HG03108 (cell line): Measurements from ENCODE around the gene AFF3.

Experiments used
- ATAC-seq: cut with Tn5 transposase; IDR thresholded peaks from one replicate; pipeline ENCODE4 v1.9.1; 2021; ENCODE audit warnings: moderate library complexity; ENCODE audit not compliant: unreplicated experiment

Gene AFF3

DNA sequence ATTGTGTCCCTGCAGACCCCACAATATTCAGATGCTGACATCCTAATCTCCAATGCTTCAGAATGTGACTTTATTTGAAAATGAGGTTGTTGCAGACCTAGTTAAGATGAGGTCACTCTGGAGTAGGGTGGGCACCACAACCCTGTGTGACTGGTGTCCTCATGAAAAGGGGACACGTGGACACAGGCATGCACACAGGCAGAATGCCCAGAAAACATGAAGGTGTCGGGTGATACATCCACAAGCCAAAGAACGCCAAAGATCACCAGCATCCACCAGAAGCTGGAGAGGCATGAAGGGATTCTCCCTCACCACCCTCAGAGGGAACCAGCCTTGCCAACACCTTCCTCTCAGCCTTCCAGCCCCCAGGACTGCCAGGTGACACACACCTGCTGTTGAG, 69.3 kb downstream of the AFF3 start:
- no peak for ATAC-seq

DNA sequence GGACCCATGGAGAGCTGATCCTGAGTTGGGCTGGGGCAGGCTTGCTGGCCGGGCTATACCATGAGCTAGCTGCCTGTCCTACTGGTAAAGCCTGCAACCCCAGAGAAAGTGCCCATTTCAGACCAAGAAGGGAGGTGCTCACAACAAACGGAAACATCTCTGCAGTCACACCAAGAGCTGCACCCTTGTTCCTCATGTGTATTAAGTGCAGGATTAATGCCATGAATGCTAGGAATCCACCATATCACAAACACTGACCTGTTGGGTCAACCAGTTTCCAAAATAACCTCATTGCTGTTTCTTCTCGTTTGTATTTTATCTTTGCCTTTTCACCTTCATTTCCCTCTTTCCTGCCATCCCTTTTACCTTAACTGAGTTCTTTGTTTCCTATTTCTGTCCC, 69.9 kb downstream of the AFF3 start:
- ATAC-seq: no peak

DNA sequence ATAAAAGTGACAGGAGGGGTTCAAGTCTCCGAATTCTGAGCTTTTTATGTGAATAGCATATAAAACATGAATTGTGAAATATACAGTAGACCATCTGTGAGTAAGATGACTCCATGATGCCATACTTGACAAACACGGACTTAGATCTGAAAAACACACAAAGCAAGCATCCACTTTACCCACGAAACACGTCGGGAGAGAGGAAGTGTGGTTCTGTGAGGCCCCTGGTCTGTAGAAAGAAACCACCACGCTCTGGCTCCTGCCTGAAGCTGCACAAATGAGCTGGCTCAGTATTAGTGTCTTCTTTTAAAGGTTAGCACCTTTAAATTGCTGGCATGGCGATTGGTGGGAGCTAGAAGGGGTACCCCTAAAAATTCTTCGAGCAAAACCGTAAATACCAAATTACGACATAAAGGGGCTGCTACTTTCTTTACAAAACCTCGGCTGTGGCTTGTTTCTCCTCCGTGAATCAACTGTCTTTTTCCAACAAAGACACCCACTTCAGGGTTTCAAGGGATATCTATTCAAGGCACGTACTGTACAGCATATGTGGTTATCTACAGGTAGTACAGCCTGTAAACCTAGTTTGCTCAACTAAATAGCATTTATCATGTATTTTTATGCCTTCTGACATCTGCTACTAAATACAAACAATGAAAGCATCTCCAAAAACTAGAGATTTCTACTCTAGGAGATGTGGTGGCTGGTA, 70.9 kb downstream of the AFF3 start:
- ATAC-seq: no peak

DNA sequence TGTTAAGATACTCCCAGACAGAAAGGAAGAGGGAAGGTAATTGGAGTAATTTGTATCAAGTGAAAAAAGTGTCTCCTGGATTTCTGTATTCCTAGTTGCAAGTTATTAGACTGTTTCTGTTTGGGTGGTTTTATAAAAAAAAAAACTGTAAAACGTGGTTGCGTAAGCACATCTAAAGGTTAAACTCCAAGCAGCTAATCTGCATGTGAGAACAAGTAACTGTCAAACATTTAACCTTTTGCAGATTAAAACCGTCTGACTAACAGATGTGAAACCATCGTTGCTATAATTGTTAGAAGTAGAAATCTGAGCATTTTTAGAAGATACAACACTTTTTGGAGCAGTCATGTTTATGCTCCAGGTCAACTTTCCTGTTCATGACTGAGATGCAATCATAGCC, 72.3 kb downstream of the AFF3 start:
- no peak for ATAC-seq

DNA sequence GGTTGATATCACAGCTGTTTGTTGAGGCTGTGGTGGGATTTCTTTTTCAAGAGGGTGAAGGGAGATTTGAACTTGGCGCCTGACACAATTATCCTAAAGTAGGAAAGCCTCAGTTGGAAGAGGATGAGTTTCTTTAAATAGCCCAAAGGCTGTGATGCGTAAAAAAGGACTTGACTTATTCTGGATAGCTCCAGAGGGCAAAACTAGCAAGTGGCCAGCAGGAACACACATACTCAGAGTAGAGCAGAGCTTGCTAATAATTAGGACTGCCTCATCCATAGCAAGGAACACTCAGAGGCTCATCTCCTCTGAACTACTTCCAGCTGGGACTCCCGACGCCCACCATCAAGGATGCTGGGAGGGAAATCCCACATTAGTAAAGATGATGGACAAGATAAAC, 74.0 kb downstream of the AFF3 start:
- ATAC-seq: no peak

DNA sequence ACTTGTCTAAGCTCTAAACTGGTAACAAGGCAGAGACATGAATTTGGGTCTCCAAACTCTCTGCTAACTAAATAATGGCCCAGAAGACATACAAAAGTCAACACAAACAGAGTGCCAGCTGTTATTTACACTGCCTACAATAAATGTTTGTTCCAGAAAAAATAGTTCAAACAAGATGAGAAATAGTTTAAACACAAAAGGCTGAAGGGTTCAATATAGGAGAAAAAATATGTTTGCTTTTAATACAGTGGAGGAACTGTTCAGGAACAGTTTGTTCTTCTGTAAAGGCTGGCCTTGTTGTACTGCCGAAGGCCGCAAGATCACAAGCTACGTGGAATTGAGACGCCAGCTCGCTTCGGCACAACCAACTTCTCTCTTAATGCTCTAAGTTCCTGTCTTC, 74.6 kb downstream of the AFF3 start:
- ATAC-seq: no peak

DNA sequence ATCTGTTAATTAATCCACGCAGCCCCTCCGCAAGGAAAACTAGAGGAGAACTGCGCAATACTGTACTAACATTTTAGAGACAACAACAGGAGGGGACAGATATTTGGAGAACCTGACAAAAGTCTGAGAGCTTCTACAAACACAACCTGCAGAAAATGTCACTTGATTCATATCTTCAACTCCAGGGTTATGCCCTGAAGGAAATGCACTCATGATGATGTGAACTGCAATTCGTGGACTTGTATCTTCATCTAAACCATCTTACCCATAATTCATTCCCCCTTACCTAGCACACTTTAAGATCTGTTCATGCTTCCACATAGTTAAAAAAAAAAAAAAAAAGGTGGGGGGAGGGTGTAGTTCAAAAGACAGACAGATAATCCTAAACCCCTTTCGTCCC, 75.5 kb downstream of the AFF3 start:
- ATAC-seq: no peak

DNA sequence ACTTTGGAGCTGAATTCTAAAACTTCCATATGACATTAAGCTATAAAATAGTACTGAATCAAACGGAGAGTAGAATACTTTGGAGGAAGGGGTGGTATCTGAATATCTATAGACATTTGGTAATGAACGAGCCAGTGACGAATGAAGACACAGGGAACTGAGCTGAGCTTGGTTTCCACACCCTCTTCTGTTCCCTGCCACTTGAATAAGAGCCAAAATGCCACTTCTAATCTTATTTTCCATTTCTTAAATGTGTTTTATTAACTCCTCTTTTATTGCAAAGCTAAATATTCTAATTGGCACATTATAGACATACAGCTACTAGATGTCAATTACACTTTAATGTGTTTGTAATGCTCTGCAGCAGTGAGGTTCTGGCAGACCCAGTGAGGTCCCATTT, 76.1 kb downstream of the AFF3 start:
- ATAC-seq: no peak

DNA sequence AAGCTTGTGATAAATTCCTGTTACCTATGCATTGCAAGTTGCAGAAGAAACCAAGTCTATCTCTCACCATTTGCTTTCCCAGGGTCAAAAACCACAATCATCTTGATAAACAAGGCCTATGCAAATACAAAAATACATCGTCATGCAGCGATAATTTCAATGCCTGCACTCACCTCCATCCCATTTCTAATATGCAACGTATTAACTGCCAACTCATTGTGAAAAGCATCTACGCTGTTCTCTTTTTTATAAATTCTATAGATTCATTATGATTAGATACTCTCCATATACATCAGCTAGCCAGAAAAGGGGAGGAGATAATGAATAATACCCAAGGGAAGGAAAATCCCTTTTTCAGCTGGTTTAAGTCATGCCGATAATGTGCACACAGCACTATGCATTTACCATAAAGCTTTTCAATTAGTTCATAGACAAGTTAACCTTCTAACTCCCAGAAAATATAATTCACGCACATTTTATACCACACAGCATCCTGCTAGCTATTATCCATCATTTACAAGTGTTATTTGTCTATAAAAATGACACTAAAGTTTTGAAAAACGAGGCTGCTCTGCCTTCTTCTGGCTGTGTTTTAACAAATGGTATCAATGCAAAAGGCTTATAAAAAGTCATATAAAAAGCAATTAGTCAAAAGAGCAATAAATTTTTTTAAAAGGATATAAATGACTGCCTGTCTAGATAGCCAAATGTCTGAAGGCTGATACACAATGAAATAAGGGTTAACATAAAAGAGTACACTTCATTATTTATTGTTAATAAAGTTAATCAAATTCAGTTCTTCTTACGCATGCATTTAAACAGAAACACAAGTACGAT, 77.6 kb downstream of the AFF3 start:
- ATAC-seq: no peak

DNA sequence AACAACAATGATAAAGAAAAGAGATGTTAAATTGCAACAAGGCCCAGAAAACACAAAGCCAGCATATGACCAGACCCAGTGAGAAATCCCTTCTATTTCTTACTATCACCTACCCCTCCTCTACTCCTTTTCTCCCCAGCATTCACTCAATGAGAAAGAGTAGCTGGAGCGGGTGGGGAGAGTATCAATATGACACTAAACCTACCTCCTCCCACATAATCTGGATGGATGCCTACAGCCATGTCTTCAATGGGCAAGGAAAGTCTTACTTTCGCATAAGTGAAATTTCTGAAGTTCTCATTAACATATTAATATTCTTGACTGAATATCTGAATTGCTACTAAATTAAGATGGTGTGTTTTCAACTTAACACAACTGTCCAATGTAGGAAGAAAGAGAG, 78.2 kb downstream of the AFF3 start:
- no peak for ATAC-seq

DNA sequence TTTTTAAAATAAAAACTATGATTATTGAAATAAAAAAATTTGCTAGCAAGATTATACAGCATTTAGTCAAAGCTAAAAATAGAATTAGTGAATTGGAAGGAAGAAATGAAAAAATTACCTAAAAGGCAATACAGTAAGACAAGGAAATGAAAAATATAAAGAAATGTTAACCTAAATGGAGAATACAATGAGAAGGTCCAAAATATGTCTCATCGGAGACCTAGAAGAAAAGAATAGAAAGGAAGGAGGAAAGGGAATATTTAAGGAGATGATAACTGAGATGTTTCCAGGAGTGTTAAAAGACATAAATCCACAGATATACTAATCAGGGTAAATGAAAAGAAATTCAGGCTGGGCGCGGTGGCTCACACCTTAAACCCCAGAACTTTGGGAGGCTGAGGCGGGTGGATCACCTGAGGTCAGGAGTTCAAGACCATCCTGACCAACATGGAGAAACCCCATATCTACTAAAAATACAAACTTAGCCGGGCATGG, 78.9 kb downstream of the AFF3 start:
- no peak for ATAC-seq

DNA sequence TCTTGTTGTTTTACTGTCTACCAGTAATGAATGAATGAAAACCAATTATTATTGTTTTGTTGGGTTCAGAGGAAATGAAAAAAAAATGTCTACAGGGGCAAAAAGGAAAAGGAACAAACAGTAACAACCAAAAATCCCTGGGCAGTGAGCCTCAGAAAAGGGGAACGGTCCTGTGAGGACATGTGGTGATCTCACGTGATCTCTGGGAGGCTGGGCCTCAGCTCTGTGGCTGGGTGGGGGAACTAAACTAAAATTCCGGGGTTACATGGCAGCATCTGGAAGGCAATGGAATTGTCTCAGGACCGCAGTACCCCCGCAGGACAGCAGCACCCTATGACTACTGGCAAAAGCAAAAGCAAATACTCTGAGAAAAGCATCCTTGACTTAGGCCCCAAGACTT, 80.1 kb downstream of the AFF3 start:
- no peak for ATAC-seq

DNA sequence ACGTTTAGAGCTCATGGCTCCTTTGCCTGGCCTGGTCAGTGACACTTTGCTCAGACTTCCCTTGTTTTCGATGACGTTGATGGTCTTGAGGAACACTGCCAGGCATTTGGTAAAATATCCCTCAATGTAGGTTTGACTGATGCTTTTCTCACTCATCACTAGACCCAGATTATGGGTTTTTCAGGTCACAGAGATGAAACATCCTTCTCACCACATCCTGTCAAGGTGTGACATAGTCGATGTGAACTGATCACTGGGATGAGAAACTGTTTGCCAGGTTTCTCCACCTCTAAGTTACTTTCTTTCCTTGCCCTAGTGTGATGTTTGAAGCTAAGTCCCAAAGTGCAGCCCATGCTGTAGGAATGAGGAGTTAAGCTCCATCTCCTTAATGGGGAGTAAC, 81.5 kb downstream of the AFF3 start:
- ATAC-seq: no peak

DNA sequence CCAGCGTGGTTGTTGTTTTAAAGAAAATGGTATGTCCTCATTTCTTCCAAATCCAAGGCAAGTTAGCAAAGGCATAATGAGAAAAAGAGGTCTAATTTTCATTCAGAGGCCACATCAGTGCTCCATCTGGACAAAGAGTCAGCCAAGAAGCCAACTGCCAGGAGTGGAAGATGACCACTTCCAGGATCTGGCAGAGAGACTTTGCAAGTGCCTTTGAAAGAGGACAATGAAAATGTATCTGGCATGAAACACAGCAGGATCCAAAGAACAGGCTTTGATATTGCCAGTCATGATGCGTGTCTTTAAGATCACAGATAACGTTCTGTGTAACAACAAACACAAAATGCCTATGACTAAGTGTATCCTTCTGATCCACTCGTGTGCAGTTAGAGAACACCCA, 82.8 kb downstream of the AFF3 start:
- ATAC-seq: no peak

DNA sequence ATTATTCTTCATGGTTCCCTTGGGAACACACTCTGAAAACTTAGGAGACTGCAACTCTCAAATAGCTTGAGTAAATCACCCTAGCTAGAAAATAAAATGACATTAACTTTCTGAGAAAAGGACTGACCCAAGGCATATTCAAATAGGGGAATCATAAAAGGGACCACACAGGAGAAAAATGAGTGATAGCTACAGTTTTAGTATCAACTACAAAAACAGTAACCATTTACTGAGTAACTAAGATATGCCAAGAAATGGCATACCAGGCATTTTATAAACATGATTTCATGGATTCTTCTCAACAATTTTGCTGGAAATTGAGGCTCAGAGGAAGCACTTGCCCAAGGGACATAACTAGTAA, 84.5 kb downstream of the AFF3 start:
- ATAC-seq: no peak

DNA sequence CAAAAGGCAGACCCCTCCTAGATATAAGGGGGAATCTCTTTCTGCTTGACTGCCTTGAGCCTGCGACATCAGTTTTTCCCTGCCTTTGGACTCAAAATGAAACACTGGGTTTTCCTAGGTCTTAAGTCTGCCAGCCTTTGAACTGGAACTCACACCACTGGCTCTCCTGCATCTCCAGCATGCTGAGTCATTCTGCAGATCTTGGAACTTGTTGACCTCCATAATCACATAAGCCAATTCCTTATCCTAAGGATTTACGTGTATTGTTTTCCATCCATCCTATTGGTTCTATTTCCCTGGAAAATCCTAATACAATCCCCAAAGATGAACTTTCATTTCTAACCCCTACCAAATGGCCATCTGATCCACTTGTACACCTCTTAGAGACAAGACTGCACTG, 88.0 kb downstream of the AFF3 start:
- no peak for ATAC-seq

DNA sequence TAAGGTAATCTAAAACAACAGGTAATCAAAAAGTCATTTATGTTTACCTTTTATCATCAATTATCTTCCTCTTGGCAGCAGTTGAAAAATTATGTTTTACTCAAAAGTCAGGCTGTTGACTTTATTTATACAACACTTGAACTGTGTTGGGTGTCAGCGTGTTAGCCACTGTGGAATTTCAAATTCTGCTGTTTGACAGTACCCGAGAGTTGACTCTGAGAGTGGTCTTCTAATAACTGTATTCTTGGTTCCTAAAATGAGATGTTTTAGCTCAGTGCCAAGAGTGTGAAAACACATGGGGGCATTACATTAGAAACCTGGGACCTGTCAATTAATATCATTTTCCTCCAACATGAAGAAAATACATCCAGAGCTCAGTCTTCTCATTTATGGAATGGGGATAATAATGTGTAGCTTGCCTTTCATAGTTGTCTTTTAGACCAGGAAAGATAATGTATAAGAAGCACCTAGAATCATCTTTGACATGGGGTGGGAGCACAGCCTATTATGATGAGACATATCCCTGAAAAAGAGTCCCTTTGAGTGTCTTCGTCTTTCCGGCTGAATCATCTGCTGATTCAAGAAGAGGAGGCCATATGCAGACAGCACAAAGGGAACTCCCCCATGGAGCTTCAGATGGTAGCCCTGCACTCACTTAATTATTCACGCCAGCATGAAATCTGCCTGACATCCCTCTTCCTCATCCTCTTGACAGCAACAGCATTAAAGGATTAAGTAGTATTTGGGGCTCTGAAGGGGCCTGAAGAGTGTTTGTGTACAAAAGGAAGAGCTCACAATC, 89.1 kb downstream of the AFF3 start:
- ATAC-seq: no peak

DNA sequence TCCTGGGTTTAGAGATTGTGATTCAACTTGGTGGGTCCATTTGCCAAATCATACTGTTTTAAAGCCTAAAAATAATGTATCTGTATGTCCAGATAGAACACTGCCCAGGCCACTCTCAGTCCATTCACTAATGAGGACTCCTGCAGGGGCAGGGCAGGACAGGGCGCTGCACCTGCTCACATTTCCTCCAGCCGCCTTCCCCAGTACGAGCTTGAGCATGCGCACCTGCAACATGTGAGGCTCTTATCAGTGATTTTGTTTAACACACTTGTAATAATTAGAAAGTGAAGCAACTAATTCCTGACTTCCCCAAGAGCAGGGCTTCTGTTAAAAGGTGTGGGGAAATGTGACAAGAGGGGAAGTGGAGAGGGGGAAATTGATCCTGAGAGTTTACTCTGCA, 89.7 kb downstream of the AFF3 start:
- no peak for ATAC-seq

DNA sequence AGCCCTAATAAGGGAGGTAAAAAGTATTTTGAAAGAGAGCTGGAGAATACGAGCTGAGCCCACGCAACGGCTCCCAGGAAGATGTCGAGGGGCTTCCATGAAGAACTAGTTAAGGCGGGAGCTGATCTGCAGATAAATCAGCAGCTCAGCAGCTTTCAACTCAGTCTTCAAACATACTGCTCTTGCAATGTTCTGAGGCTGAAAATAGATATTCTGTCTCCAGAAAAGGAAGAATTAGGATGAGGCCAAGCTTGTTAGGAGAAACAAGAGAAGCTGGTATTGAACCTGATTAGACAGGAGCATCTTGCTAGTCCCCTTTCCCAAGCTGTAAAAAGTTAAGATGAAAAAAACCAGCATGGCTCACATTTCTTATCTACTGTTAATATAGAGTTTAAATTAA, 91.1 kb downstream of the AFF3 start:
- ATAC-seq: no peak

DNA sequence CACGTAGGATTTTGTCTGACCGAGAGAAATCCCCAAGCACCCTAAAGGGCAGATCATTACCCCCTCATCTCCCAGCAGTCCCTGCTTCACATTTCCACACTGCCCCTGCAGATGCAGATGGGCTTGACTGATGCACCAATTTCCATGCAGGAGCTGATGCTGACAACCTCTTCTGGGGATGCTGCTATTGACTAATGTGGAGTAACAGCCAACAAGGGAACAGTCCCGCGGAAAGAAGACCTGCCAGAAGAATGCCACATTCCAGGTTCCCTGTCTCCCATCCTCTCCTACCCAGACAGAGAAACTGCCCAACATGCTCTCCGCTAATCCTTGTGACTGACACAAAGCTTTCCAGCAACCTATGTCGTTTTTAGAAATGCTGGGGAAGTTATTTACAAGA, 91.7 kb downstream of the AFF3 start:
- no peak for ATAC-seq
